ENCODE data around the gene RICTOR. TPM values are rescaled to one million over a fixed set of nuclear protein-coding genes. Genes with fewer than 3 reads are reported as not detected.
"Not testable (repeated sequence)": the region's sequence is repeated elsewhere in the genome, so short reads cannot be mapped to it uniquely, and the experiment has no call there.

Gene RICTOR
- total RNA-seq, 2 donors from 2014 or later = 35.1 to 84.8 TPM

- no peaks in the 10 kb centered on the region for H3K27me3 Mint-ChIP-seq
- no peaks in the 10 kb centered on the region for H3K9me3 Mint-ChIP-seq
- ATAC-seq (replicated peaks) = no peak
- peaks cover 69% of the 10 kb centered on the region for H3K36me3 Mint-ChIP-seq (ENCODE audit: low read depth)
- no peak overlapping the region for H3K4me3 Mint-ChIP-seq
- H3K4me1 Mint-ChIP-seq = peaks cover 30% of the 10 kb centered on the region
- H3K27ac Mint-ChIP-seq = no peak overlapping the region
Observed at GRCh38 chr5:39017504-39017903, 56.7 kb downstream of the RICTOR start.

- no peak for ATAC-seq (replicated peaks)
- H3K4me3 Mint-ChIP-seq = peak overlapping the region; percentile 22
- H3K9me3 Mint-ChIP-seq = peaks cover 4% of the 10 kb centered on the region
- H3K36me3 Mint-ChIP-seq (ENCODE audit: low read depth) = peaks cover 76% of the 10 kb centered on the region
- H3K27ac Mint-ChIP-seq = peak overlapping the region; percentile 76
- no peaks in the 10 kb centered on the region for H3K27me3 Mint-ChIP-seq
- H3K4me1 Mint-ChIP-seq = peaks cover 24% of the 10 kb centered on the region
Observed at GRCh38 chr5:39016587-39017275, 57.5 kb downstream of the RICTOR start.

DNA sequence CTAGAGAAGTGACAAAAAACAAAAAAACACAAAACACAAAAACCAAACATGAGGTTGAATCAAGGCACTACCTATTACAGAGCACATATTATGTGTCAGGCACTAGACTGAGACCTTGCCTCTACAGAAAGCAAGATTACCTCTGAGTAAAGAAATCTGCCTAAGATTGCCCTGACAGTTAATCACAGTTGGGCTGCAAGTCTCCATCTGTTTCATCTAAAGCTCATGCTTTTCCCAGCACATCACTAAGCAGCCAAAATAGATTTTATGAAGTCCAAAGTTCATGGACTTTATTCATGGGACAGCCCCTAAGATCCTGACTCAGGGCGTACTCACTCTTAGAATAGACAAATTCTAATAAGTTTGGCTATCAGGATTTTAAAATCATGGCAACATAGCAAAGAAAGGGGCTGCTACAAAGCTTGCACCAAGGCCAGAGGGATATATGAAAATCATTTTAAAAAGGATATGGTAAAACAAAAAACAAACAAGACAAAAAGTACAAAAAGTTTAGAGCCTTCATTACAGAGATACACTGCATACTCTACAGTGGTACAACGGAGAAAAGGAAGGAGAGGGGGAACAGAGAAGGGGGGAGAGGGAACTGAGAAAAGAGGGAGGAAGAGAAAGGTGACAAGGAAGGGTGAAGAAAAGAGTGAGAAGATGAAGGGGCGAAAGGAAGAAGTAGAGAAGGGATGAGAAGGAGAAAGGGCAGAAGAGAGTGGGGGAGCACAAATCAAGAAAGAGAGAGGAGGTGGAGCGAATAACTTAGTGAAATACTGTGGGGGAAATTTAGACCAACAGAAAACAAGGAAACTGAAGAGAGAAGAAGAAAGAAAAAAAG lies 58.2 kb downstream of the RICTOR start:
- ATAC-seq (replicated peaks) = peak; percentile 98
- Mint-ChIP-seq H3K9me3 (peaks cover 4% of the 10 kb centered on the region), H3K27me3 (no peaks in the 10 kb centered on the region), H3K4me1 (peaks cover 24% of the 10 kb centered on the region), H3K4me3 (peak overlapping the region; percentile 22), H3K36me3 (ENCODE audit: low read depth) (peaks cover 76% of the 10 kb centered on the region), H3K27ac (peak overlapping the region; percentile 76)

DNA sequence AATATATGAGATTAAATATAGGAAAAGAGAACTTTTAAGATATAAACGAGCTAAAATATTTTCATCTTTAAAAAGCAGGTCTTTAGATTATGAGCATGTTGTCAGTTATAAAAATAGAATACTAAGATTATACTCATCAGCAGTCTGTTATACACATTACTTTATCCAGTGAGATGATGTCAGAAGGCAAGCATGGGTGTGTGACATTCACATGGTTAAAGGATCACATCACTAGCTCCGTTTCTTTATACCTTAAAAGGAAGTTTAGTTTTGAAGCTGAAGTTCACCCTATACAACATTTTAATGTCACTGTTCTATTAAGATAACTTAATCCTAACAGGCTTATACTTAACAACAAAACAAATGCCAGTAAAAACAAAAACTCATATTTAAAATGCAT lies 59.6 kb downstream of the RICTOR start:
- H3K4me3 Mint-ChIP-seq = no peak overlapping the region
- H3K4me1 Mint-ChIP-seq = peaks cover 19% of the 10 kb centered on the region
- H3K27ac Mint-ChIP-seq = no peak overlapping the region
- H3K9me3 Mint-ChIP-seq = peaks cover 4% of the 10 kb centered on the region
- ATAC-seq (replicated peaks) = no peak
- H3K27me3 Mint-ChIP-seq = no peaks in the 10 kb centered on the region
- H3K36me3 Mint-ChIP-seq (ENCODE audit: low read depth) = peaks cover 74% of the 10 kb centered on the region

GRCh38 chr5:39013938-39014337 lies 60.3 kb downstream of the RICTOR start:
- peaks cover 15% of the 10 kb centered on the region for H3K4me1 Mint-ChIP-seq
- no peak for ATAC-seq (replicated peaks)
- no peak overlapping the region for H3K27ac Mint-ChIP-seq
- H3K27me3 Mint-ChIP-seq = no peaks in the 10 kb centered on the region
- peaks cover 67% of the 10 kb centered on the region for H3K36me3 Mint-ChIP-seq (ENCODE audit: low read depth)
- peaks cover 4% of the 10 kb centered on the region for H3K9me3 Mint-ChIP-seq
- H3K4me3 Mint-ChIP-seq = no peak overlapping the region

DNA sequence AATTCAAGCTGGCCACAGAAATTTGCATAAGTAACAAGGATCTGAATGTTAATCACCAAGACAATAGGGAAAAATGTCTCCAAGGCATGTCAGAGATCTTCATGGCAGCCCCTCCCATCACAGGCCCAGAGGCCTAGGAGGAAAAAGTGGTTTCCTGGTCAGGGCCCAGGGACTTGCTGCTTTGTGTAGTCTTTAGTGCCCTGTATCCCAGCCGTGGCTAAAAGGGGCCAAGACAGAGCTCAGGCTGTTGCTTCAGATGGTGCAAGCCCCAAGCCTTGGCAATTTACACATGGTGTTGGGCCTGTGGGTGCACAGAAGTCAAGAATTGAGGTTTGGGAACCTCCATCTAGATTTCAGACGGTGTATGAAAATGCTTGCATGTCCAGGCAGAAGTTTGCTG lies 63.2 kb downstream of the RICTOR start:
- not testable (repeated sequence) for H3K27me3 Mint-ChIP-seq; H3K4me3 Mint-ChIP-seq; H3K9me3 Mint-ChIP-seq; H3K27ac Mint-ChIP-seq; ATAC-seq (replicated peaks); H3K4me1 Mint-ChIP-seq
- H3K36me3 Mint-ChIP-seq (ENCODE audit: low read depth) = peaks cover 46% of the 10 kb centered on the region

DNA sequence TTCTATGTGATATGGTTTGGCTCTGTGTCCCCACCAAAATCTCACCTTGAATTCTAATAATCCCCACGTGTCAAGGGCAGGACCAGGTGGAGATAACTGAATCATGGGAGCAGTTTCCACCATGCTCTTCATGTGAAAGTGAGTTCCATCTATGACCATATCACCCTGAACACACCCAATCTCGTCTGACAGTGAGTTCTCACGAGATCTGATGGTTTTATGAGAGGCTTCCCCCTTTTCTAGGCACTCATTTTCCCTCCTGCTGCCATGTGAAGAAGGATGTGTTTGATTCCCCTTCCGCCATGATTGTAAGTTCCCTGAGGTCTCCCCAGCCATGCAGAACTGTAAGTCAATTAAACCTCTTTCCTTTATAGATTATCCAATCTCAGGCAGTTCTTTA lies 64.2 kb downstream of the RICTOR start:
- H3K27ac Mint-ChIP-seq = peak overlapping the region; percentile 7
- H3K27me3 Mint-ChIP-seq = no peaks in the 10 kb centered on the region
- peaks cover 4% of the 10 kb centered on the region for H3K9me3 Mint-ChIP-seq
- H3K4me3 Mint-ChIP-seq = no peak overlapping the region
- no peak for ATAC-seq (replicated peaks)
- H3K4me1 Mint-ChIP-seq = peaks cover 8% of the 10 kb centered on the region
- peaks cover 43% of the 10 kb centered on the region for H3K36me3 Mint-ChIP-seq (ENCODE audit: low read depth)

- Mint-ChIP-seq H3K4me3 (no peak overlapping the region), H3K4me1 (peaks cover 9% of the 10 kb centered on the region), H3K27ac (no peak overlapping the region), H3K36me3 (ENCODE audit: low read depth) (peaks cover 46% of the 10 kb centered on the region), H3K27me3 (no peaks in the 10 kb centered on the region), H3K9me3 (peaks cover 4% of the 10 kb centered on the region)
- no peak for ATAC-seq (replicated peaks)
Observed at GRCh38 chr5:39009280-39009679, 64.9 kb downstream of the RICTOR start.

DNA sequence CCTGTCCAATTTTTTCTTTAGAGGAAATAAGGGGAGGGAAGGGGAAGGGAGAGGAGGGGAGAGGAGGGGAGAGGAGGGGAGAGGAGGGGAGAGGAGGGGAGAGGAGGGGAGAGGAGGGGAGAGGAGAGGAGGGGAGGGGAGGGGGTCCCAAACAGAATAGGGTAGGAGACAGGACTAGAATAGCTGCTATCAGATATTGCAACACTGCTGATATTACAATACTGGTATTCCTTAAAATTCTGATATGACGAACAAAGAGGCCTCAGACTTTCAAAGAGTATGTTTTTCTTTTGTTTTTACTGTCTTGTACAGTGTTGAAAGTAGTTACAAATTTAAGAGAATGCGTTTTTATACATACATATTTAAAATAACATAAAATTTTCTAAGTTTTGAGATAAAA lies 67.5 kb downstream of the RICTOR start:
- Mint-ChIP-seq H3K9me3 (no peaks in the 10 kb centered on the region), H3K27ac (no peak overlapping the region), H3K4me3 (no peak overlapping the region), H3K4me1 (peaks cover 18% of the 10 kb centered on the region), H3K27me3 (no peaks in the 10 kb centered on the region), H3K36me3 (ENCODE audit: low read depth) (peaks cover 50% of the 10 kb centered on the region)
- ATAC-seq (replicated peaks) = no peak

- peak; percentile 47 for ATAC-seq (replicated peaks)
- Mint-ChIP-seq H3K27ac (peak overlapping the region; percentile 56), H3K4me3 (no peak overlapping the region)
Observed at GRCh38 chr5:39005566-39006232, 68.5 kb downstream of the RICTOR start.

GRCh38 chr5:39001683-39002082 lies 72.5 kb downstream of the RICTOR start:
- Mint-ChIP-seq H3K9me3 (peaks cover 3% of the 10 kb centered on the region), H3K27ac (peak overlapping the region; percentile 1), H3K4me3 (no peak overlapping the region), H3K27me3 (no peaks in the 10 kb centered on the region), H3K36me3 (ENCODE audit: low read depth) (peaks cover 73% of the 10 kb centered on the region), H3K4me1 (peaks cover 29% of the 10 kb centered on the region)
- peak; percentile 37 for ATAC-seq (replicated peaks)

More at GRCh38 chr5:39005566-39006232, 68.5 kb downstream of the RICTOR start:
- Mint-ChIP-seq H3K4me1 (peaks cover 24% of the 10 kb centered on the region), H3K9me3 (no peaks in the 10 kb centered on the region), H3K27me3 (no peaks in the 10 kb centered on the region), H3K36me3 (ENCODE audit: low read depth) (peaks cover 47% of the 10 kb centered on the region)

GRCh38 chr5:38999037-38999436 lies 75.2 kb downstream of the RICTOR start:
- H3K36me3 Mint-ChIP-seq (ENCODE audit: low read depth) = peaks cover 83% of the 10 kb centered on the region
- peaks cover 3% of the 10 kb centered on the region for H3K9me3 Mint-ChIP-seq
- H3K27ac Mint-ChIP-seq = no peak overlapping the region
- no peaks in the 10 kb centered on the region for H3K27me3 Mint-ChIP-seq
- no peak overlapping the region for H3K4me3 Mint-ChIP-seq
- no peak for ATAC-seq (replicated peaks)
- peaks cover 20% of the 10 kb centered on the region for H3K4me1 Mint-ChIP-seq

DNA sequence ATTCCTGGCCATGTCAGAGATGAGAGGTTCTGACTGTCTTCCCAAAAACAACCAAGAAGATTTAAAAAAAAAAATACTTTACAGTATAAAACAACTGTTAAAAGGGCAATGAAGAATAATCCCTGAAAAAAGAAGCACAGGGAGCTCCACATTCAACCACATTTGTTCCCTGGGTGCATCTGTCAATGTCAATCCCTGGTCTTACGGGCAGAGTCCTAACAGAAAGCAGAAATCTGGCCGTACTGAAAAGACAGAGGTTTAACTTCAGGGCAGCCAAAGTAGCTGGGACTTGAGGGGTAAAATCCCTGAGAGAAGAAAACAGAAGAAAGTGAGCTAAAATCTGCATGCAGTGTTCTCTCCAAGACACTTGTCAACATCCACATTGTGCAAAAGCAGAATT lies 76.6 kb downstream of the RICTOR start:
- H3K9me3 Mint-ChIP-seq = peaks cover 3% of the 10 kb centered on the region
- peaks cover 81% of the 10 kb centered on the region for H3K36me3 Mint-ChIP-seq (ENCODE audit: low read depth)
- no peak for ATAC-seq (replicated peaks)
- no peak overlapping the region for H3K27ac Mint-ChIP-seq
- peaks cover 27% of the 10 kb centered on the region for H3K4me1 Mint-ChIP-seq
- no peak overlapping the region for H3K4me3 Mint-ChIP-seq
- no peaks in the 10 kb centered on the region for H3K27me3 Mint-ChIP-seq

- H3K4me3 Mint-ChIP-seq = no peak overlapping the region
- H3K4me1 Mint-ChIP-seq = peaks cover 14% of the 10 kb centered on the region
- H3K27me3 Mint-ChIP-seq = no peaks in the 10 kb centered on the region
- peaks cover 79% of the 10 kb centered on the region for H3K36me3 Mint-ChIP-seq (ENCODE audit: low read depth)
- H3K9me3 Mint-ChIP-seq = peaks cover 3% of the 10 kb centered on the region
- H3K27ac Mint-ChIP-seq = peak overlapping the region; percentile 50
- ATAC-seq (replicated peaks) = no peak
Observed at GRCh38 chr5:38996123-38996522, 78.1 kb downstream of the RICTOR start.
